Effector CD4-positive, alpha-beta T cell (primary cell): ENCODE data around the gene FATE1. TPM values are rescaled to one million over a fixed set of nuclear protein-coding genes. Genes with fewer than 3 reads are reported as not detected.
"Not testable (repeated sequence)": the region's sequence is repeated elsewhere in the genome, so short reads cannot be mapped to it uniquely, and the experiment has no call there.

Experiments
- DNase-seq: peaks from one replicate; pipeline ENCODE4 v3.0.0-alpha.2; 2020
- total RNA-seq: gene quantifications from one replicate; lab custom pipeline; 2026; lab: John Stamatoyannopoulos, UW

Gene FATE1, protein sequence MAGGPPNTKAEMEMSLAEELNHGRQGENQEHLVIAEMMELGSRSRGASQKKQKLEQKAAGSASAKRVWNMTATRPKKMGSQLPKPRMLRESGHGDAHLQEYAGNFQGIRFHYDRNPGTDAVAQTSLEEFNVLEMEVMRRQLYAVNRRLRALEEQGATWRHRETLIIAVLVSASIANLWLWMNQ
- not detected for total RNA-seq

DNA sequence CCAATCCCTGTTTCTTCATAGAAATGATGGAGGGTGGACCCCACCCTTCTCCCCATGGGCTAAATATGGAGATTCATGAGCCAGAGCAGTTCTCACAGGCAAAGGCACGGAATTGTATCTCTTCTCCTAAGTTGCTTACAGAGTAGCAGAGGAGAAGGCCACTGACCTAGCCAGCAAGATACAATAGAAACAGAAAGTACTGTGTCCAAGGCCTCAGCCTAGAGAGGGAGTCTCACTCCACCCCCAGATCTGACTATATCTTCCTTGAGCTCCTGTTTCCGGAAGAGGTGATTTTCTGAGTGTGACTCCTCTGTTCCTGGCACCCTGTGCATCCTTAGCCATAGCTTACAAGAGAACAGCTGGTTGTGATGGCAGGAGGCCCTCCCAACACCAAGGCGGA is at the start of gene FATE1:
Gene FATE1, plus strand, starts transcription at position 284 of the 400 bp plus-strand sequence. Its CDS starts 85 bp downstream, at position 369.
- DNase-seq, result no peak

DNA sequence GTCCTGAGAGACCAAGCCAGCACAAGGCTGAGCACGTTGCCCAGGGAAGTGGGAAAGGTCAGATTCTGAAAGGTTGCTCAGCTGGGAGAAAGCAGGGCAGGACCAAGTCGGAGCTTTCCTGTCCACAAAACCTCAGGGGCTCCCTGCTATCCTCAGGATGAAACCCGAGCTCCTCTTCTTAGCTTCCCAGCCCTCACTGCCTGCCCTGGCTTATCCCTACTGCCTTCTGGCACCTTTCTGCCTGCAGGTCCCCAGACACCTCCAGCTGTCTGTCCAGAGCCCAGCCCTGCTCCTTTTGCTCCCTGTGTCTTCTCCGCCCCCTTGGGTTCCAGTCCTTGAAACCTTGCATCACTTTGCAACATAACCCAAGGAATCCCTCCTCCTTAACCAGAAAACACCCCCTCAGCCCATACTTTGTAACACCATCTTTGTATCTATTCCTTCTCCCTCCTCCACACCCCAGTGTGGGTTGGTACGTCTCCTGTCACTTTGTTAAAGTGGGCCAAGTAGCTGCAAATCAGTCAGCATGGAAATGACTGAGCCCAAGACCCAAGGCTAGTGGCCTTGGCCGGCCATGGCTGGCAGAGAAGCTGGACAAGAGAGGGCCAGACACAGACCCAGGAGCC is 40.6 kb upstream of the FATE1 start:
- no peak for DNase-seq

DNA sequence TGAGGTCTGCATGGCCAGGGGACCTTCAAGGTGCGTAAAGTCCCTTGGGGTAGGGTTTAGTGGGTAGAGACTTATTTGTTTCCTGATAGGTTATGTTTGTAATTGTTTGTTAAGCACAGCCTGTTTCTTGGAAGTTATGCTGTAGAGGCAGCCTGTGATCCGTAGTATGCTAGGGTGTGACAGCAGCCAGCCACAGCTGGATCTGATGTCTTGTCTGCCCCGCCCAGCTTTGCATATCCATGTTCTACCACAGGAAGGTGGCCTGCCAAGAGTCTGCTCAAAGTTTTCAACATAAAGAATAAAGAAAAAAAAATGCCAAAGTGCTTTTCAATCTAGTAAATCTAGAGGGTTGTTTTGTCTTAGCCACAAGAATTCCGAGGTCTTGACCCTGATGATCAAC is 39.6 kb upstream of the FATE1 start:
- no peak for DNase-seq

DNA sequence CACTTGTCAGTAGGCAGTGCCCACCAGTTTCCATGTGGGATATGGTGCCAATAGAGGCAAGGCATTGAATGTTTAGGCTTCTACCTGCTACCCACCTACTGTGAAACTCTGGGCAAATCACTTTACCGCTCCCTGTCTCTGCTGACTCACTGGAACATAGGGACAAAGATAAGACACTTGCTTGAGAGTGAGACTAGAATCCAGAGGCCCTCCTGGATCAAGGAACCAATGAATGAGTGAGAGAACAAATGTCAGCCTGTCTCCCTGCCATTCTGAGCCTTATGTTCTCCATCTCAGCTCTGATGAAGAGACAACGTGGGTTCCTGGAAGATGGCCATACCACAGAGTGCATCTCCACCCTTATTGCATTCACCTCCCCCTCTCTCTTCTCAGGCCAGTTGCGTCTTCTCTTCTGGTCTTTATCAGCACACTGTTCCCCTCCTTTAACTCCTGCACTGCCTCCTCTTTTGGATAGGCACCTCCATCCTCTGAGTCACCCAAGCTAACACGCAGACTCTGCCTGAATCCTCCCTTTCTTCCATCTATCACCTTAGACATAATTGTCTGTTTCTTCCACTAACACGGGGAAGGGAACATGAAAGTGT is 35.9 kb upstream of the FATE1 start:
- DNase-seq, result no peak

DNA sequence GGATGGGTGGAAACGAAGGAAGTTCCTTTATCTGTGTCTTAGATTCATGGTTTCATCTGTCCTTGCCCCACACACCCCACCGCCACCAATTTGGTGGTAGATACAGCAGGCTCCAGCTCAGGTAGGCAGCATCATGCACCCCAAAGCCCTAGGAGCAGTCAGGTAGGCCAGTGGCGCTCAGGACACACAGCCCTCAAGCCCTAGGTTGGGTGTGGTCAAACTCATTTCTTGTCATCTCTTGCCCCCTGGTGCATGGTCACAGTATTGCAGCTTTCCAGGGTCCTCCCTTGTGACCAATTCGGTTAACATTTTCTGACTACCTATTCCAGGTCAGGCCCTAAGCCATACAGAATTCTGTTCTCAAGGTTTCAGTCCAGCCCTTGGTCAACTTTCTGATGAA is 35.0 kb upstream of the FATE1 start:
- DNase-seq, result peak; percentile 31

DNA sequence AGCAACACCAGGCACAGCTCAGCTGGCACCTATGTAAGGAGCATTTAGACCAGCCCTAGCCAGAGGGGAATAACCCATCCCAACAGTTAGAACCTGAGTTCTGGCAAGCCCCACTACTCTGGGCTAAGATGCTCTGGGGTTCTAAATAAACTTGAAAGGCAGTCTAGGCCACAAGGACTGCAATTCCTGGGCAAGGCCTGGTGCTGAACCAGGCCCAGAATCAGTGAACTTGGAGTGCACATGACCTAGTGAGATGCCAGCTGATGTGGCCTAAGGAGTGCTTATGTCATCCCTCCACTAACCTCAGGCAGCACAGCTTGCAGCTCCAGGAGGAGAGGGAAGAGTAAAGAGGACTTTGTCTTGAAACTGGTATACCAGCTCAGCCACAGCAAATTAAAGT is 28.2 kb upstream of the FATE1 start:
- no peak for DNase-seq

DNA sequence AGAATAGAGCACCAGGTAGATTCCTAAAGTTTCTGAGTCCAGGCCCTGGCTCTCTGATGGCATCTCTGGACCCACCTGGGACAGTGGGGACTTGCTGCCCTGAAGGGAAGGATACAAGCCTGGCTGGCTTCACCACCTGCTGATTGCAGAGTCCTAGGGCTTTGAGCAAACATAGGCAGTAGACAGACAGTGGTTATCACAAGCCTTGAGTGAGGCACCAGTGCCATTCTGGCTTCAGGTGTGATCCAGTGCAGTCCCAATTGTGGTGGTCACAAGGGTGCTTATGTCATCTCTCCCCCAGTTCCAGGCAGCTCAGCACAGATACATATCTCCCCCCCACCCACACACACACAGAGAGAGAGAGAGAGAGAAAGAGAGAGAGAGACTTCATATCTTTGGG is 27.1 kb upstream of the FATE1 start:
- no peak for DNase-seq

DNA sequence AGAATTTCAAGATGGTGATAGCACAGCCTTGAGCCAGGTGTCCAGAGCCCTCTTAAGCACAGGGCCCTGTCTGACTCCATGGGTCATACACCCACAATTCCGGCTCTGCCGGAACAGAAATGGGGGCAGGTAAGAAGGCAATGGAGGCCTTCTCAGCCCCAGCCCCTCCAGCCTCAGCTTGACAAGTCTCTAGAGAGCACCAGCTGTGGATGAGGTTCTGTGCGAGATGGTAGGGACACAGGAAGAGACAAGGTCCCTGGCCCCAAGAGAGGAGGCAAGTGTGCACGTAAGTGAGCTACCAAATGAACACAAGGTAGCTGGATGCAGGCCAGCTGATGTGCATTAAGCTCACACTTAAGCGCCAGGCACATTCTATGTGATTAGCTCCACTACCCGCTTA is 23.0 kb upstream of the FATE1 start:
- no peak for DNase-seq

DNA sequence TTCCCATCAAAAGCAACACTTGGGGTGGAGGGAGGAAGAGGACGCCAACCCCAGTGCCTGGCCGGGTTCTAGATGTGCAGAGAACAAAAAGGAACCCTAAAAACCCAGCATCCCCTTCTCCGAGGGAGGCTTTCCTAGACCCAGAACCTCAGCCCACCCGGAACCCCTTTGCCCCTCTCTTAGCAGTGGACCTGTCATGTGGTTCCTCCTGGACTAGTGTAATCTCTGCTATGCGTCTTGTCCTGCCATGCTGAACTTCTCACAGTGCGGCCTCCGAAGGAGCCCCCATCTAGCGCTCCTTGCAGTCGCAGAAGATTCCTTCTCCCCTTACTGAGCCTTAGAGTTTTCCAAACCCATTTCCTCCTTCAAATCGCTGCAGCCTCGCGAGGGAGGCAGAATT is 21.7 kb upstream of the FATE1 start:
- no peak for DNase-seq

DNA sequence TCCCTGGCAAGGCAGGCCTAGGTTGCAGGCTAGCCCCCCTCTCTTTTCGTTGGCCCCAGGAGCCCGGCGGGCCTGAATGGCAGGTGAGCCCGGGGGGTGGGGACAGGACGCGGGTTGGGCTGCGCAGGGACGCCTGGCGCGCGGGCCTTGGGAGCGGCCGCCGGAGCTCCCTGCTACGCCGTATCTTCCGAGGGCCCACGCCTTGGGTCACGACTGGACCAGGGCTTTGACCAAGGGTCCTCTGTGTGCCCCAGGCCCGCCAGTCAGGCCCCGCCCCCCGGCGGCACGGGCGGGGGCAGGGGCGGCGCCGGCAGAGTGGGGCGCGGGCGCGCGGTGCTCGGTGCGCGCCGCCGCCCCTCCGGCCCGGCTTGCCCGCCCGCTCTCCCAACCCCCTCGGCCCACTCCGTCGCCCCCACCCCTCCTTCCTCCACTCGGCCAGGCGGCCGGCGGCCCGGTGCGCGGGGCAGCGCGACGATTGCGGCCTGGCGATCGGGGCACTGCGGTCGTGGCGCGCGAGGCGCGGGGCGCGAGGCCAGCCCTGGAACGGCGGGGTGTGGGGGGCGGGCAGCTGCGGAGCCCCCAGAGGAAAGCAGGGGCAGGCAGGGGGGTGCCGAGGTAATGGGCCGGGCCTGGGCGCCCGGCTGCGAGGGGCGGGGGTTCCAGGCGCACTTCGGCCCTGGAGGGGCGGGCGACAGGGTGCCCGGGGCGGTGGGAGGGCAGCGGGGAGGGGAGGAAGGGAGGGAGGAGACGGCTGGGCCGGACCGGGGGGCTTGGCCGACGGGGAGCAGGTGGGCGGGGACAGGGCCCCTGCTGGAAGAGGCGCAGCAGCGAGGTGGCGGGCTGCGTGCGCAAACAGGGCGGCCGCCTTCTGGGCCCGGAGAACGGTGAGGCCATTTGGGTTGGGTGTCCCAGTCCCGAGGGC is 20.9 kb upstream of the FATE1 start, which contains the start of gene PRRG3:
Gene PRRG3, plus strand, starts transcription at position 798 of the 922 bp plus-strand sequence. CDS start 3,357 bp downstream, outside the sequence.
- DNase-seq, result no peak

DNA sequence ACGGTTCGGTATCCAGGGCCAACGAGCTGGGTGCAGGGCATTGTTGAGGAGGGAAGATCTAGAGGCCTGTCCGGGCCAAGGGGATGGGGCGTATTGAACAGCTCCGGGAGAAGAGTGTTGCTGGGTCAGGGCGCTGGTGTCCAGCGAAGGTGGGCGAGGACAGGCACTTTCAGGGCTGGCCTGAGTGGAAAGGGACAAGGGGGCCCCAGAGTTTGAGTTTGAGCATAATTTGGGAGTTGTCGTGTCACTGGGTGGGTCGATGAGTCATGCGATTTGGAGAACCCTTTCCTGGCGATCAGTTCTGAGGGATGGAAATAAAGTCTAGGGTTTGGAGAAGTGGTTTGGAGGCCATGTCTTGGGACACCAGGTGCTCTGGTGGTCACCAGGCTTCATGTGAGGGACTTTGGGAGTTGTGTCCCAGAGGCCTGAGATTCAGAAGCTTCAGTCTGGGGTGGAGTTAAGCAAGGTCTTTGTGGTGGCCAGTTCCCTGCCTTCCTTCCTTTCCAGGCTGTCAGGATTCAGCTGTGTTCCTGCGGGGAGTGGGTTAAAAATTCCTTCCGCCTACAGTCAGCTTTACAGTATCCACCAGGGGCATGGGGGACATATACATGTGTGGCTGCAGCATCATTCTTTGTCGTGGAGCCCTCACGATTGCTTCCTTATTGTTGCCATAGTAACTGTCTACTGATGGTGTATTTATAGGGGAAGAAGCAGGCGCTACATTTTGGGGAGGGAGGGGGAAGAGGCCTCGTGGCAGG is 20.1 kb upstream of the FATE1 start:
- DNase-seq, result no peak

DNA sequence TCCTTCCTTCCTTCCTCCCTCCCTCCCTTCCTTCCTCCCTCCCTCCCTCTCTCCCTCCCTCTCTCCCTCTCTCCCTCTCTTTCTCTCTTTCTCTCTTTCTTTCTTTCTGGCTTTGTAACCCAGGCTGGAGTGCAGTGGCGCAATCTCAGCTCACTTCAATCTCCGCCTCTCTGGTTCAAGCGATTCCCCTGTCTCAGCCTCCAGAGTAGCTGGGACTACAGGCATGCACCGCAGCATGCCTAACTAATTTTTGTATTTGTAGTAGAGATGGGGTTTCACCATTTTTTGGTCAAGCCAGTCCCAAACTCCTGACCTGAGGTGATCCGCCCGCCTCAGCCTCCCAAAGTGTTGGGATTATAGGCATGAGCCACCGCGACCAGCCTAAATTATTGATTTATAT is 18.8 kb upstream of the FATE1 start:
- not testable (repeated sequence) for DNase-seq

DNA sequence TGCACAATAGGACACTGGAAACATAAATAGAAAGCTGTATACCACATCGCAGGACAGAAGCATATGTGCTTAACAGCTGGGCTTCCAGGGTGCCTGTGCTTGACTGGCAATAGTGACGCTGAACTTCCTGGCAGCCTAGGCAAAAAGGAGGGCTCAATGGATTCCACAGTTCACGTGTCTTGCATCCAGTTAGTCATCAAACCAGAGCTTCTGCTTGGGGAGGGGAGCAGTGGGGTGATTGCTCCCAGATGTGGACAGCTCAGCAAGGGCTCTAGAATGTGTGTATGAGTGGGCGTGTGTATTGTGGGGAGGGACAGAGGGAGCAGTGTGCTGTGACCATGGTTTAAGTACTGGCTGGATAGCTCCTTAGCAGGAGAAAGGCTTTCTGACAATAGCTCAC is 18.3 kb upstream of the FATE1 start:
- no peak for DNase-seq

DNA sequence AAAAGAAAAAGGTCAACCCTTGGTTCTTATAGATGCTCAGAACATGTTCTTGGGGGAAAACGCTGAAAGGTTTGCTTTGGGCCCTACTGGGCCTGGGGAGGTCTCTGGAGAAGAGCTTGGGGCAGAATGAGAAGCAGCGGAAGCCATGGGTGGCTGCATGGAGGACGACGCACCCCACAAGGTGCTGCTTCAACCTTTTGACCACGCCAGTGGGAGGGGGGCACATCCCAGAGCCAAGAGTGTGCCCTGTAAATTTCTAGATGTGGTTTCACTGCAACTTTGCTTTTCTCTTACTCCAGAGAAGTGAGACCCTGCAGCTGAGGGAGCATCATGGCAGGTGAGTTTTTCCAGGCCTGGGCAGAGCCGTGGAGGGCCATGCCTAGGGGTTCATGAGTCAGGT is 17.4 kb upstream of the FATE1 start:
- no peak for DNase-seq

DNA sequence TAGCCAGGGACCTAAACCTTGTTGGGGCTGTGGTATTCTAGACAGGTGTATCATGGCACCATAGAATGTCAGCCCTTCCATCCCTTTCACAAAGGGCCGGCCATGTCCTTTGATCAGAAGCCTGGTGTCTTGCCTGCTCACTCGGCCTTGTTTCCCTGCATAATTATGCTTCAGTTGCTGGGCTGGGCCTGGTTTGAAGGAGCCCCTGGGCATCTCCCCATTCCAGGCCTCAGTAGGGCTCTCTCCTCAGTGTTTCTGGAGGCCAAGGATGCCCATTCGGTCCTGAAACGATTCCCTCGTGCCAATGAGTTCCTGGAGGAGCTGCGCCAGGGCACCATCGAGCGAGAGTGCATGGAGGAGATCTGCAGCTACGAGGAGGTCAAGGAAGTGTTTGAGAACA is 16.1 kb upstream of the FATE1 start:
- DNase-seq, result no peak

DNA sequence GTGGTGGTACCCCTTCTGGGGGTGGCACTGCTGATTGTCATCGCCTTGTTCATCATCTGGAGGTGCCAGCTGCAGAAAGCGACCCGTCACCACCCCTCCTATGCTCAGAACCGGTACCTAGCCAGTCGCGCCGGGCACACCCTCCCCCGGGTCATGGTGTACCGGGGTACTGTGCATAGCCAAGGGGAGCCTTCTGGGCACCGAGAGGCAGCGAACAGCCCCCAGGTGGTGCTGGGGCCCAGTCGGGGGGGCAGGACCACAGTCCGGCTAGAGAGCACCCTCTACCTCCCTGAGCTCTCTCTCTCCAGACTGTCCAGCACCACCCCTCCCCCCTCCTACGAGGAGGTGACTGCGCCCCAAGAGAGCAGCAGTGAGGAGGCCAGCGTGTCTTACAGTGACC is 15.3 kb upstream of the FATE1 start:
- DNase-seq, result no peak

DNA sequence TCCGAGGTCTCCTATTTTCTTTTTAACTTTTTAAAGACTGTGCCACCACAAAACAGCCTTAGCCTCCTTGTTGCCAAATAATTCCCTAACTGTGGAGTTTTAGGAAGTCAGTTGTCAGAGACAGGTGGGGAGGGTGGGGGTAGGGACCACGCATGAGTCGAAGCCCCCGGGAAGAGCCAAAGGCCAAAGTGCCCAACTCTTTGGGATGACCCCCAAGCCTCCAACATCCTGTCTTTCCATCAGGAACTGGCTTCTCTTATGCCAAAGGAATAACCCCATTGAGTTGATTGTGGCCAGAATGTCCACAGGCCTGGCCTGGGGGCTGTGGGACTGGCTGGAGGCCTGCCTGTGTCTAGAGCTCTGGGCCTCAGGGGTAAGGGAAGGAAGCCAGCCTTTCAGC is 14.8 kb upstream of the FATE1 start:
- no peak for DNase-seq

DNA sequence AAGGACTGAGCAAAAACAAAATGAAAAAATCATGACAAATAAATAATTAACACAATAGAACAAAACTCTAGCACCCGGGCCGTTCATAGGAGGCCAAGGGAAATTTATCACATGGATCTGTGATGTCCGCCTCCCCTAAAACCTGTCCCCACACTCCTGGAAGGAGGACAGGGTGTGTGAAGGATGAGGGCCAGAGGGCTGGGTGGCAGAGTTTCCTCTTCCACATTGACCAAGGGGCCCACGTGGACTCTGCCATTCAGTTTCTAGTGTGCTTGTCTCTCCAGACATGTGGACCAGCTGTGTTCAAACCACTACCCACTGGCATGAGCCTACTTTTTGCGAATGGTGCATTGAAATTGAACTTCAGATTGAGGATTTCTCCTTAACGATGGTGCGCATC is 14.3 kb upstream of the FATE1 start:
- no peak for DNase-seq

DNA sequence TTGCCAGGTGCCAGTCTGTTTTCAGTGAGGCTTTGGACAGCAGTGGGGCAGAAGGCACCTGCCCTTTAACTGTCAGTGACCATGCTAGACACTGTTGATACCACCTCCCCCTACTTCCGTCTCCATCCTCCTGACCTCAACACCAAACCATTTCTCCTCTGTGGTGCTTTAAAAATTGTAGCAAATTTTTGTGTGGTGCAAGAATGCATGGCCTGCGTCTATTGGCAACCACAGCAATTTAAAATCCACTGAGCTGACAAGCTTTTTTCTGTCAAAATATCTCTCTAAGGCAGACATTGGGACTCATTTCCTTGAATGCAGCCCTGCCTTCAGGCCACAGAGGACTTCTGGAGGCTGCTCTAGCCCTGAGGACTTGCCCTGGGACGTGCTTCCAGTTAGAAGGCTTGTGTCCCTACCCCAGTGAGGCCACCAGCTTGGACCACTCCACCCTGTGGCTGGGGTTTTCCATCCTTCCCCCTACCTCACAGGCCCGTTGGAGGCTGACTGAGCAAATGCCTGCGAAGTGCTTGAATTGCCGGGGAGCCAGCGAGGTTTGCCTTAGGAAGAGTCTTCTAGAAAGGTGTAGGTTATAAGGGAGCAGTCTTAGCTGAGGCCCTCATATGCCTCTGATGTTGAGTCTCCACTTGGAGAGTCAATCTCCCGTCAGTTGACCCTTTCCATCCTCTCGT is 13.7 kb upstream of the FATE1 start:
- no peak for DNase-seq

DNA sequence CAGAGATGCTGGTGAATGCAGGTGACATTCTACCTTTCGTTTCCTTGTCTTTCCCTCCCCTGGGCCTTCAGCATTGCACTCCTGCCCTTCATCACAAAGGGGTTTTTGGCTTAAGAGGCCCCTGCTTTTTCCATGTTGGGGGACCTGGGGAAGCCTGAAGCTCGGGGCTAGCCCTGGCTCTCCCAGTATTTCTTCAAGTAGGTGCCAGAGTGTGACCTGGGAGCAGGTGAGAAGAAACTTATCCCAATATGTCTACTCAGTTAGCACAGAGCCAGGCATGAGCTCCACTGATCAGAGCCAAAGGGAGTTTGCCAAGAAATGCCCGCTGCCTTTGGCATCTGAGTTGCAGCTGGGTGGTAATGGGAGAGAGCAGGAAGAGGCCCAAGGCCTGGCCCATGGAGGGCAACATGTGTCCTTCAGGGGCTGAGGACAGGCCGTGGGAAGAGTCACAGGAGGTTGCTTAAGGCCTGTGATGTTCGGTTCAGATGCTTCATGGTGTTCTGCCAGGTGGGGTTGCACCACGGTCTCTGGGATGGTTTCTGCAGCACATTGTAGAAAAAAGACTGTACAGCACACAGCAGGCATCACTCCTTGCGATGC is 13.0 kb upstream of the FATE1 start:
- DNase-seq, result no peak

DNA sequence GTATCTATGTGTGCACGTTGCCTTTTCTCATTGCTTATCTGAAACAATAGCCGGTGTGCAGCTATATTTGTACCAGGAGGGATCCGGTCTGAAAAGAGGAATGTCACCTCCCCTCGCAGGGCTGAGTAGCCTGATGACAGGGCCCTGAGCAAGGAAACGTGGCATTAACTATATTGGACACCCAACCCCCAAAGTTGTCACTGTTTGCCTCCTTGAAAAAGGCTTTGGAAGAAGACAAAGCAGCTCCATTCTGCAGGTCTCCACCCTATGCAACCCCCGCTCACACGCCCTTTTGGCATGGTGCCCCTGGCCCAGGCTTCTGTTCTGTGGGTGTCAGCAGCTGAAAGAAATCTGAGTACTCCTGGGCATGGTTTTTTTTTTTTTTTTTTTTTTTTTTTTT is 12.3 kb upstream of the FATE1 start:
- DNase-seq, result no peak
